ENCODE results near the gene PROB1.
"Not testable (repeated sequence)": the region's sequence is repeated elsewhere in the genome, so short reads cannot be mapped to it uniquely, and the experiment has no call there.

The PROB1 gene

GRCh38 chr5:139394654-139395566 lies at the start of gene PROB1:
Gene PROB1, minus strand, starts transcription at chr5:139395104. Its CDS starts 23 bp downstream, at chr5:139395081.
- H3K27me3 ChIP-seq = no peaks in the 10 kb centered on the region
- peaks cover 29% of the 10 kb centered on the region for H4K20me1 ChIP-seq
- no peak for TF ChIP-seq Cebpa-rat (IDR thresholded peaks at IDR 0.05)
- peaks cover 29% of the 10 kb centered on the region for H3K36me3 ChIP-seq
- H3K9me3 ChIP-seq = no peaks in the 10 kb centered on the region
- H3K9ac ChIP-seq = peak within 1 kb of the TSS; percentile 98
- H3K4me2 ChIP-seq = peak within 1 kb of the TSS; percentile 99
- H3K4me3 ChIP-seq = peak within 1 kb of the TSS; percentile 78
- peaks cover 71% of the 10 kb centered on the region for H3K4me1 ChIP-seq
- peak within 1 kb of the TSS; percentile 100 for H3K27ac ChIP-seq

- Histone ChIP-seq H3K9me3 (no peaks in the 10 kb centered on the region), H4K20me1 (no peaks in the 10 kb centered on the region), H3K4me1 (peaks cover 28% of the 10 kb centered on the region), H3K27ac (no peak overlapping the region), H3K27me3 (no peaks in the 10 kb centered on the region), H3K4me3 (no peak overlapping the region), H3K4me2 (peak overlapping the region; percentile 46), H3K9ac (no peak overlapping the region; the same call in 1 of the 2 replicates), H3K36me3 (no peaks in the 10 kb centered on the region)
- TF ChIP-seq Cebpa-rat (IDR thresholded peaks at IDR 0.05) = no peak
Measured at GRCh38 chr5:139443831-139444453, 49.0 kb upstream of the PROB1 start.

- not testable (repeated sequence) for H4K20me1 ChIP-seq, H3K36me3 ChIP-seq, H3K4me2 ChIP-seq, H3K9ac ChIP-seq, H3K9me3 ChIP-seq, H3K27ac ChIP-seq, H3K4me3 ChIP-seq, H3K27me3 ChIP-seq
- H3K4me1 ChIP-seq = peaks cover 35% of the 10 kb centered on the region
Measured at GRCh38 chr5:139440416-139440815, 45.5 kb upstream of the PROB1 start.

- Histone ChIP-seq H3K9ac (peak within 1 kb of the TSS; percentile 87), H3K4me3 (peak within 1 kb of the TSS; percentile 83), H3K27ac (peak within 1 kb of the TSS; percentile 86), H3K36me3 (peaks cover 10% of the 10 kb centered on the region), H3K27me3 (no peaks in the 10 kb centered on the region), H3K4me2 (peak within 1 kb of the TSS; percentile 84), H3K4me1 (peaks cover 31% of the 10 kb centered on the region), H4K20me1 (no peaks in the 10 kb centered on the region), H3K9me3 (no peaks in the 10 kb centered on the region)
- no peak for TF ChIP-seq Cebpa-rat (IDR thresholded peaks at IDR 0.05)
Measured at GRCh38 chr5:139439013-139439903, 44.4 kb upstream of the PROB1 start, which contains the start of gene DNAJC18. Gene DNAJC18, minus strand, starts transcription at chr5:139439525. Its CDS starts 80 bp downstream, at chr5:139439445.

- Histone ChIP-seq H3K36me3 (peaks cover 10% of the 10 kb centered on the region), H4K20me1 (no peaks in the 10 kb centered on the region), H3K4me1 (peaks cover 25% of the 10 kb centered on the region), H3K4me2 (peak overlapping the region; percentile 84), H3K27me3 (no peaks in the 10 kb centered on the region), H3K4me3 (peak overlapping the region; percentile 83), H3K9me3 (no peaks in the 10 kb centered on the region), H3K9ac (no peak overlapping the region), H3K27ac (no peak overlapping the region)
- TF ChIP-seq Cebpa-rat (IDR thresholded peaks at IDR 0.05) = no peak
Measured at GRCh38 chr5:139438707-139439012, 43.8 kb upstream of the PROB1 start.

GRCh38 chr5:139435676-139436075 lies 40.8 kb upstream of the PROB1 start:
- Histone ChIP-seq H3K9ac (no peak overlapping the region), H3K9me3 (no peaks in the 10 kb centered on the region), H3K27me3 (no peaks in the 10 kb centered on the region), H3K27ac (no peak overlapping the region), H3K36me3 (peaks cover 17% of the 10 kb centered on the region), H4K20me1 (no peaks in the 10 kb centered on the region), H3K4me1 (peaks cover 15% of the 10 kb centered on the region), H3K4me3 (no peak overlapping the region), H3K4me2 (no peak overlapping the region)
- TF ChIP-seq Cebpa-rat (IDR thresholded peaks at IDR 0.05) = no peak

- no peaks in the 10 kb centered on the region for H3K27me3 ChIP-seq
- H3K9ac ChIP-seq = no peak overlapping the region
- TF ChIP-seq Cebpa-rat (IDR thresholded peaks at IDR 0.05) = no peak
- no peak overlapping the region for H3K4me2 ChIP-seq
- no peak overlapping the region for H3K4me3 ChIP-seq
- no peaks in the 10 kb centered on the region for H4K20me1 ChIP-seq
- H3K4me1 ChIP-seq = no peaks in the 10 kb centered on the region
- H3K27ac ChIP-seq = no peak overlapping the region
- H3K9me3 ChIP-seq = no peaks in the 10 kb centered on the region
- H3K36me3 ChIP-seq = peaks cover 31% of the 10 kb centered on the region
Measured at GRCh38 chr5:139431706-139432105, 36.8 kb upstream of the PROB1 start.

GRCh38 chr5:139430015-139430414 lies 35.1 kb upstream of the PROB1 start:
- H3K4me1 ChIP-seq = no peaks in the 10 kb centered on the region
- no peak for TF ChIP-seq Cebpa-rat (IDR thresholded peaks at IDR 0.05)
- H3K27ac ChIP-seq = no peak overlapping the region
- H3K9ac ChIP-seq = no peak overlapping the region
- H3K9me3 ChIP-seq = no peaks in the 10 kb centered on the region
- peaks cover 45% of the 10 kb centered on the region for H3K36me3 ChIP-seq
- no peak overlapping the region for H3K4me2 ChIP-seq
- no peaks in the 10 kb centered on the region for H4K20me1 ChIP-seq
- H3K4me3 ChIP-seq = no peak overlapping the region
- H3K27me3 ChIP-seq = no peaks in the 10 kb centered on the region

- Histone ChIP-seq H3K27me3 (no peaks in the 10 kb centered on the region), H3K36me3 (peaks cover 51% of the 10 kb centered on the region), H4K20me1 (no peaks in the 10 kb centered on the region), H3K9me3 (no peaks in the 10 kb centered on the region), H3K4me2 (no peak overlapping the region), H3K9ac (no peak overlapping the region), H3K4me3 (no peak overlapping the region), H3K4me1 (peaks cover 14% of the 10 kb centered on the region; the same call in 1 of the 2 replicates), H3K27ac (no peak overlapping the region)
- TF ChIP-seq Cebpa-rat (IDR thresholded peaks at IDR 0.05) = no peak
Measured at GRCh38 chr5:139426203-139426885, 31.4 kb upstream of the PROB1 start.
